Mucosa of stomach (tissue), 1 donor: ENCODE results near the gene COMMD10.

Experiments
- H3K27me3 ChIP-seq: one replicate; pipeline ENCODE4 v1.7.0; 2013; ENCODE audit warnings: mild to moderate bottlenecking, low read length; ENCODE audit not compliant: control insufficient read depth, insufficient read depth
- H3K36me3 ChIP-seq: one replicate; pipeline ENCODE4 v1.7.0; 2013; ENCODE audit warnings: low read length; ENCODE audit not compliant: control insufficient read depth, insufficient read depth
- H3K4me1 ChIP-seq: one replicate; pipeline ENCODE4 v1.7.0; 2013; ENCODE audit warnings: mild to moderate bottlenecking, low read length; ENCODE audit not compliant: control insufficient read depth, insufficient read depth
- H3K4me3 ChIP-seq: one replicate; pipeline ENCODE4 v1.7.0; 2013; ENCODE audit warnings: low read length
- H3K9ac ChIP-seq: one replicate; pipeline ENCODE4 v1.7.0; 2013; ENCODE audit warnings: mild to moderate bottlenecking, low read length, moderate library complexity
- H3K9me3 ChIP-seq: one replicate; pipeline ENCODE4 v1.7.0; 2013; ENCODE audit warnings: mild to moderate bottlenecking, low read length, moderate library complexity; ENCODE audit not compliant: control insufficient read depth
- donor health status: Pancreatic carcinoma.

COMMD10 gene

DNA sequence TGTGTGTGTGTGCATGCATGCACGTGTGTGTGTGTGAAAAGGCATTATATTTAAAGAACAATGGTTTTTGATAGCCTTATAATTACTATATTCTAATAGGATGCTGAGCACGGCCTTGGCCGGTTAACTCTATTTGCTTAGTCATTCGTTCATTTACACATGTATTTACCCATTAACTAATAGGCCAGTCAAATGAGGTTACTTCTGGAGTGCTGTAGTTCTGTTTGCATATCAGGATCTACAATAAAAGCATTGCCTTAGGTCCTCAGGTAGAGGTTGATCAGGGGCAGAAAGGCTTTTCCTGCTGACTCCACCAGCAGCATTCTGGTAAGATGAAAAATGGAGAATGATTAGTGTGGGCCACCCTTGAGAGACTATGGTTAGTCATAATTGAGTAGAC, 219.0 kb downstream of the COMMD10 start:
- no peaks in the 10 kb centered on the region for H3K4me1 ChIP-seq
- H3K36me3 ChIP-seq: no peaks in the 10 kb centered on the region
- no peaks in the 10 kb centered on the region for H3K9me3 ChIP-seq

DNA sequence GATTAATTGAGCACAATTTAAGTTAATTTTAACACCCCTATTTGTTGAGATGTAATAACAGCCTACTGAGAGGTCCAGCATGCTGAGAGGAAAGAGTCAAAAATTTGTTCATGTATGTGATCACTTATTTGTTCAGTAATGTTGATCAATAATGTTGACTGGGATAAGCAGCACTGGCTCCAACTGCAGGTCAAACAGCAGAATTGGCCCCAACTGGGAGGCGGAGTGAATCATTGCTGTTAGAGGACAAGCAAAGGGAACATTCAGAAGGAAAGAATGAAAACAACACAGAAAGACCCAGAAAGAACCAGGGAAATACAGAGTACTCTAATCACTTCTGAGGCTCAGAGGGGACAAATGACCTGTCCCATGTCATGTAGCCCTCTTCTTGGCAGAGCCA, 221.1 kb downstream of the COMMD10 start:
- H3K4me3 ChIP-seq: no peak overlapping the region
- no peak overlapping the region for H3K9ac ChIP-seq
- no peaks in the 10 kb centered on the region for H3K4me1 ChIP-seq
- H3K36me3 ChIP-seq: no peaks in the 10 kb centered on the region
- H3K27me3 ChIP-seq: no peaks in the 10 kb centered on the region
- H3K9me3 ChIP-seq: no peaks in the 10 kb centered on the region

More for the DNA sequence above, 219.0 kb downstream of the COMMD10 start:
- Histone ChIP-seq H3K27me3 (no peaks in the 10 kb centered on the region), H3K4me3 (no peak overlapping the region), H3K9ac (no peak overlapping the region)

DNA sequence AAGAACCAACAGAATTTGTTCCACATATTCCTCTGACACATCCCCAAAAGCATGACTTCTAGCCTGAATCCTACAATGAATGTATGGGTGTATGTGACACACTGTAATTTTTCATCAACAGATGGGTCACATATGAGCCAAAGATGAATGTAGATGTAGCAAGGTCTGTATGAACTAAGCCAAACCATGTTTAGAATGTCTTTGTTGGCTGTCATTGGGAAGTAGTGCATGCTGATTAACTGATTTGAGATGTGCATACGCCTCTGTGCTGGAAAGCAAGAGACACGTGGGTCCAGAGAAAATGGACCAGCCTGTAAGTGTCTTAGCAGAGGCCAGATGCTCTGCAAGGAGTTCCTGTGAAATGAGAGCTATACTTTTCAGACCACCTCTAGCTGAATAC, 222.0 kb downstream of the COMMD10 start:
- H3K4me1 ChIP-seq: no peaks in the 10 kb centered on the region
- no peaks in the 10 kb centered on the region for H3K9me3 ChIP-seq
- no peaks in the 10 kb centered on the region for H3K27me3 ChIP-seq
- no peak overlapping the region for H3K4me3 ChIP-seq
- H3K36me3 ChIP-seq: no peaks in the 10 kb centered on the region
- no peak overlapping the region for H3K9ac ChIP-seq

DNA sequence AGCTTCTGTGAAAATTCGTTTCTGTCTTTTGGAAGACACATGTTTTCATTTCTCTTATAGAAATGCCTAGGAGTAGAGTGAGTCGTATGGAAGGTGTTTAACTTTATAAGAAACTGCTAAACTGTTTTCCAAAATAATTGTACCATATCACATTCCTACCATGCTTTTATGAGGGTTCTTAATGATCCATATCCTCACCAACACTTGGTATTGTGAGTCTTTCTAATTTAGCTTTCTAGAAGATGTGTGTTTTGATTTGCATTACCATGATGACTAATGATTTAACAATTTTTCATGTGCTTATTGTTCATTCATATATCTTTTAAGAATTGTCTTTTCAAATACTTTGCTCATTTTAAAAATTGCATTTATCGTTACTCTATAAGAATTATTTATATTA, 223.6 kb downstream of the COMMD10 start:
- Histone ChIP-seq H3K27me3 (no peaks in the 10 kb centered on the region), H3K4me1 (no peaks in the 10 kb centered on the region), H3K36me3 (no peaks in the 10 kb centered on the region), H3K4me3 (no peak overlapping the region), H3K9me3 (no peaks in the 10 kb centered on the region), H3K9ac (no peak overlapping the region)

DNA sequence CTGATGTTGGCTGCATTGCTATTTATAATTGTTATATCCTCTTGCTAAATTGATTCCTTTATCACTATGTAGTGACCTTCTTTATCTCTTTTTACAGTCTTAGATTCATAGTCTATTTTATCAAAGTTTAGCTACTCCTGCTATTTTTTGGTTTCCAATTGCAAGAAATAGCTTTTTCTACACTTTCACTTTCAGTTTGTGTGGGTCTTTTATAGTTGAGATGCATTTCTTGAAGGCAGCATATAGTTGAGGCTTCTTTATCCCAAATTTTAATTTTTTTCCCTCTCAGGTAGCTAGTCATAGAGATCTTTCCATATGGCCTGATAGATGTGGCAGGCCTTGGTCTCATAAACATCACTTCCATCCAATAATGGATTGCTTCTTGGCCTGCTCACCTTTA, 228.5 kb downstream of the COMMD10 start:
- no peaks in the 10 kb centered on the region for H3K36me3 ChIP-seq
- H3K9me3 ChIP-seq: no peaks in the 10 kb centered on the region
- H3K9ac ChIP-seq: no peak overlapping the region
- no peak overlapping the region for H3K4me3 ChIP-seq
- no peaks in the 10 kb centered on the region for H3K4me1 ChIP-seq
- no peaks in the 10 kb centered on the region for H3K27me3 ChIP-seq

DNA sequence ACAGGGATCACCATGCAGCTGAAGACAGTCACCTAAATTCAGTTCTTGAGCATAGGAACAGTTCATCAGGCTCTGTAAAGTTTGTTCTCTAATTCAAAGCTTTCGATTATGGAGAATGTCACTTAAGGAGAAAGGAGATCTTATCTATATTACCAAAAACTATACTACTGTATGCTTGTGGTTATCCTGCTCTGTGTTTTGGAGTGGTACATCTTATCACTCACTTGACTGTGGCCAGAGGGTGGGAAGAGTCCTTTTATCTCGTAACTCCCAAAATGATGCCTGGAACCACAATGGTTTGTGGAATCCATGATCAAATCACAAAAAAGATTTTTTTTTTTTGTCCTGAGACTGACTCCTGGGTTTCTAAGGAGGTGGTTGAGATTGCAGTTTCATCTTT, 230.7 kb downstream of the COMMD10 start:
- Histone ChIP-seq H3K4me1 (no peaks in the 10 kb centered on the region), H3K9ac (no peak overlapping the region), H3K36me3 (no peaks in the 10 kb centered on the region), H3K27me3 (no peaks in the 10 kb centered on the region), H3K4me3 (no peak overlapping the region), H3K9me3 (no peaks in the 10 kb centered on the region)

DNA sequence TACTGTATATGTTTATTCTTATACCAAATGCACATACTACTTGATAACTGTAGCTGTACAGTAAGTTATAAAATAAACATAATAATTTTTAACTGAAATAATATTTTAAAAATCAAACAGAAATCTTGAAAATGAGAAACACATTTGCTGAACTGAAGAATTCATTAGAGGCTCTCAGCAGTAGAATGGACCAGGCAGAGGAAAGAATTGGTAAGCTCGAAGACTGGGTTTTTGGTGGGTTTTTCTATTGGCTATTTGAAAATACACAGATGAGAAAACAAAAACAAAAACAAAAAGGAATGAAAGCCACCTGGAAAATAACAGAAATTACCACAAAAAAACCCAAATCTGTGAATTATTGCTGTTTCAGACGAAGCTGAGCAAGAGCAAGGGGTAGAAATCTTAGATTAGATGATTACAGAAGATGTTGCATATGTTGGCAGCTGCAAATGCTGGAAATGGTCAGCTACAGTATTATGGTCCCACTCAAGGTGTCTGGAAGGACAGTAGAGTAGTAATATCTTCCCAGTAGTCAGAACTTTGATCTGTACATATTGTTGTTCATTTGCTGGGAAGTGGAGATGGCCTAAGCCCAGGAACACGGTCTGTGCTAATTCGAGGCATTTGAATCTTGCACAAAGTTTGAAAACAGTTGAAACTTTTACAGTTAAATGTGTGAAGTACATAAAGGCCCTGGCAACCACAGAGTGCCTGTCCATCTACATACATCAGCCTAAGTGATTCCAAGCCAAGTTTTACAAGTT, 233.4 kb downstream of the COMMD10 start:
- Histone ChIP-seq H3K36me3 (no peaks in the 10 kb centered on the region), H3K9me3 (no peaks in the 10 kb centered on the region), H3K9ac (no peak overlapping the region), H3K4me3 (no peak overlapping the region), H3K27me3 (no peaks in the 10 kb centered on the region), H3K4me1 (no peaks in the 10 kb centered on the region)

DNA sequence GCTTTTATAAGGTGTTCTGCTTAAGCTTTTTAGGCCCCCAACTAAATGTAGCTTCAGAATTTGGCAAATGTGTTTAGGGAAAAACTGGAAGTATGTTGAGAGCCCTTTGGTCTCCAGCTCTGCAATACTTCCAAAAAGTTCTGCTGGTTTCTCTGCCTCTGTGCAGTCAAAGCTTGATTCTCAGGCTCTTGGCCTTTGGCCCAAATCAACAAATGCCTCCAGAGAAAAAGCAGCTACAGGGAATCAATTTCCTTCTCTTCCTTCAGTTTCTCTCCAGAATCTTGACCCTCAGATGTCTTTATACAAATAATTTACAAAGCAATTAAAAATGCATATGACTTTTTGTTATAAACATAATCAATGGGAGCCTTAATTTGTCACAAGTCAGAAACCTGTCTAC, 235.7 kb downstream of the COMMD10 start:
- Histone ChIP-seq H3K36me3 (no peaks in the 10 kb centered on the region), H3K9me3 (no peaks in the 10 kb centered on the region), H3K9ac (no peak overlapping the region), H3K4me1 (no peaks in the 10 kb centered on the region), H3K4me3 (no peak overlapping the region), H3K27me3 (no peaks in the 10 kb centered on the region)

DNA sequence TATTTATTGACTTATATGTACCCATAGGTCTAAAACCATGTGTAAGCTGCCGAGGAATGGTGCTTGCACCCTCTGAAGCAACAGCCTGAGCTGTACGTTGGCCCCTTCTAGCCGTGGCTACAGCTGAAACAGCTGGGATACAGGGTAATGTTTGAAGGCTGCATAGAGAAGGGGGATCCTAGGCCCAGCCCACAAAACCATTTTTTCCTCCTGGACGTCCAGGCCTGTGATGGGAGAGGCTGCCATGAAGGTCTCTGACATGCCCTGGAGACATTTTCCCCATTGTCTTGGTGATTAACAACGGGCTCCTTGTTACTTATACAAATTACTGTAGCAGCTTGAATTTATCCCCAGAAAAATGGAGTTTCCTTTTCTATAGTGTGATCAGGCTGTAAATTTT, 244.7 kb downstream of the COMMD10 start:
- Histone ChIP-seq H3K9ac (no peak overlapping the region), H3K4me1 (no peaks in the 10 kb centered on the region), H3K27me3 (no peaks in the 10 kb centered on the region), H3K36me3 (peaks cover 4% of the 10 kb centered on the region), H3K9me3 (no peaks in the 10 kb centered on the region), H3K4me3 (no peak overlapping the region)

DNA sequence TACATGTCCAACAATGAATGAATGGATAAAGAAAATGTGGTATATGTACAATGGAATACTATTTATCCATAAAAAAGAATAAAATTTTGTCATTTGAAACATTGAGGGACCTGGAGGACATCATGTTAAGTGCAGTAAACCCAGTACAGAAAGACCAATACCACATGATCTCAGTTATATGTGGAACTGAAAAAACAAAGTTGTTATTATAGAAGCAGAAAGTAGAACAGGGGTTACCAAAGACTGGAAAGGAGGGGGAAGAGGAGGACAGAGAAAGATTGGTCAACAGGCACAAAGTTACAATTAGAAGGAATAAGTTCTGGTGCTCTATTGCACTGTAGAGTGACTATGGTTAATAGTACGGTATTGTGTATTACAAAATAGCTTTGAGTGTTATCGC, 256.0 kb downstream of the COMMD10 start:
- Histone ChIP-seq H3K4me3 (no peak overlapping the region), H3K36me3 (no peaks in the 10 kb centered on the region), H3K27me3 (no peaks in the 10 kb centered on the region), H3K9me3 (no peaks in the 10 kb centered on the region), H3K9ac (no peak overlapping the region), H3K4me1 (no peaks in the 10 kb centered on the region)
